Aorta (tissue), 5 donors: ENCODE data around the gene RXRA. TPM values are rescaled to one million over a fixed set of nuclear protein-coding genes. Genes with fewer than 3 reads are reported as not detected.

Experiments
- ATAC-seq: fragments of 200-7000 bp; cut with Tn5 transposase; one replicate; pipeline ENCODE4 v1.9.1; 2022; ENCODE audit warnings: moderate library complexity; ENCODE audit not compliant: low FRiP score
- DNase-seq, 2 donors: peaks; one replicate each; pipeline ENCODE4 v3.0.0-alpha.2; 2020
- H3K27ac ChIP-seq, 2 donors: one replicate each; pipeline ENCODE4 v1.5.1; 2013; ENCODE audit warnings: low read length in 2 of 2, mild to moderate bottlenecking in 2 of 2, moderate library complexity in 2 of 2, control low read depth in 1 of 2, inconsistent platforms in 1 of 2, low read depth in 1 of 2
- H3K27me3 ChIP-seq, 2 donors: one replicate each; pipeline ENCODE4 v1.6.1; 2013; ENCODE audit warnings: control low read depth in 1 of 2, low read length in 1 of 2, mild to moderate bottlenecking in 1 of 2, moderate library complexity in 1 of 2; ENCODE audit not compliant: insufficient read depth in 2 of 2, control insufficient read depth in 1 of 2
- H3K36me3 ChIP-seq, 2 donors: one replicate each; pipeline ENCODE4 v1.6.1; 2013; ENCODE audit warnings: control low read depth in 1 of 2, low read length in 1 of 2, mild to moderate bottlenecking in 1 of 2; ENCODE audit not compliant: insufficient read depth in 2 of 2, control insufficient read depth in 1 of 2
- H3K4me1 ChIP-seq, 2 donors: one replicate each; pipeline ENCODE4 v1.6.1; 2013; ENCODE audit warnings: low read length in 2 of 2, control low read depth in 1 of 2, mild to moderate bottlenecking in 1 of 2, moderate library complexity in 1 of 2; ENCODE audit not compliant: insufficient read depth in 2 of 2, control insufficient read depth in 1 of 2
- H3K4me3 ChIP-seq, 2 donors: one replicate each; pipeline ENCODE4 v1.5.1; 2013; ENCODE audit warnings: low read length in 2 of 2, control low read depth in 1 of 2, mild to moderate bottlenecking in 1 of 2
- H3K9me3 ChIP-seq: one replicate; pipeline ENCODE4 v1.6.1; 2013; ENCODE audit warnings: mild to moderate bottlenecking, low read length; ENCODE audit not compliant: control insufficient read depth
- WGBS, 2 donors: extraction: QIAGEN DNeasy Blood & Tissue Kit; methylation state at CpG; one replicate each; pipeline ENCODE4 v1.1.7; 2013; 5-methylcytosine and 5-hydroxymethylcytosine counted together
- intact Hi-C, 2 donors: fragments of 100-400 bp; cut with DNase I; formaldehyde crosslinking; loops; one replicate each; pipeline versions ENCODE4 v1.14.2 to v1.15.0; 2022
- polyA plus RNA-seq, 2 donors: library from polyadenylated mRNA; stranded (reverse); fragments of 200-250 nt; gene quantifications; one replicate each; pipeline ENCODE4 v1.2.3, GENCODE V29; 2013
- total RNA-seq, 2 donors: library from RNA; stranded (reverse); fragmentation: NEBNext Ultra II Directional; extraction: Animal tissue kit (Norgen Biotek cat#: 25700); gene quantifications; one replicate each; pipeline ENCODE4 v1.2.1, GENCODE V29; 2021
- donor health status: healthy with polysubstance abuse.
- donor health status: Bipolar disorder and iron deficiency.
- donor health status: DM: no; HTN: no; CAD: no.
- donor health status: DM: no; HTN: no; CAD: no.
- donor health status: DM: yes; HTN: yes; CAD: no.

Gene RXRA
- total and polyA plus RNA-seq, 4 donors: 17.7 to 67.8 (median 32.7) TPM

DNA sequence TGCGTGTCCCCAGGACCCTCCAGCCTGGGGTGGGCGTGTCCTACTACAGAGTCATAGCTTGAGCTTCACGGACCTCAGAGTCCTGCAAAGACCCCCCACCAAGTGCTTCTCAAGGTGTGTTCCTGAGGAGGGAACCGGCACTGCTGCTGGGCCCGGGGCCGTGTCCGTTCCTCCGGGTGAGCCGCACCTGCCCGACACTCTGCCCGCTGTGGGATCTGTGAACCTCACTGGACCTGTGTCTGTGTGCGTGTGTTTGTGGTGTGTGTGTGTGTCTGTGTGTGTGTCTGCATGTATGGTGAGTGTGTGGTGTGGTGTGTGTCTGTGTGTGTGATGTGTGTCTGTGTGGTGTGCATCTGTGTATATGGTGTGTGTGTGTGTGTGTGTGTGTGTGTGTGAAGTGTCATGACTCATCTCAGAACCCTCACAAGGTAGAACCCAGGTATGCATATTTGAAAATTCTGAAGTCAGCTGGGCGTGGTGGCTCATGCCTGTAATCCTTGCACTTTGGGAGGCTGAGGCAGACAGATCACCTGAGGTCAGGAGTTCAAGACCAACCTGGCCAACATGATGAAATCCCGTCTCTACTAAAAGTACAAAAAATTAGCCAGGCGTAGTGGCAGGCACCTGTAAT, 40.9 kb upstream of the RXRA start:
- H3K36me3 ChIP-seq: no peaks in the 10 kb centered on the region
- no peak overlapping the region for H3K27ac ChIP-seq
- H3K27me3 ChIP-seq: no peaks in the 10 kb centered on the region
- DNase-seq (no peak), ATAC-seq (no peak)
- intact Hi-C loops: no loop called here
- H3K4me3 ChIP-seq: no peak overlapping the region
- no peaks in the 10 kb centered on the region for H3K9me3 ChIP-seq
- 91 to 93% methylated on average over 15 of the region's 15 CpGs for WGBS, 2 donors
- no peaks in the 10 kb centered on the region for H3K4me1 ChIP-seq

DNA sequence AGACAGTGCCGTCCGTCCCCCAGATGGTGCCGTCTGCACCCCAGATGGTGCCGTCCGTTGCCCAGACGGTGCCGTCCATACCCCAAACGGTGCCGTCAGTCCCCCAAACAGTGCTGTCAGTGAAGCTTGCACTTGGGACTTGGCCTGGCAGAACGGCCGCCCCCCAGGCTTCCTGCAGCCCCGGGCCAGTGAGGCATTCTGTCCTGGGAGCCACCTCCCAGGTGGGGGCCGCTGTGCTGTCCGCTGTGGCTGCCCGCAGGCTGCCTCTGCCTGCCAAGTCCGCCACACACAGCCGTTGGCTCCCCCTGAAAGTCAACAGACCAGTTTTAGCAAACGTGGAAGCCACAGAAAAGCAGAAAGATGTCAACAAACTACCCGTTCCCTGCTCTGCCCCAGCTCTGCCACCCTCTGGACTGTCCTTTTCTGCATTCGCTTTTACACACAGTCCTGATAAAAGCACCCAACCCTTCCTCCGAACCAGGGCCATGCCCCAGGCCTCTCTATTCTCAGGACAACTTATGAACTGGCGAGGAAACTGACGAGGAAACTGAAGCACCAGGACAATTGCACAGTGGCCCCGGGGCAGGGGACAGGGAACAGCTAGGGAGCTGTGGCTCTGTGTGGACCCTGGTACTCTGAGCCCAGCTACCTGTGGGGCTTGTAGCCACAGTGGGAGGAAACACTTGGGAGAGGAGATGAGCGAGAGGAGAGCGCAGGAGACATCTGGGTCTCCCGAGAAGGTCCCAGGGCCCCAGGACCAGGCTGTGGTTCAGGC, 39.6 kb upstream of the RXRA start:
- no peaks in the 10 kb centered on the region for H3K4me1 ChIP-seq
- no peaks in the 10 kb centered on the region for H3K36me3 ChIP-seq
- H3K27me3 ChIP-seq: no peaks in the 10 kb centered on the region
- WGBS, 2 donors: 31 to 36% methylated on average over 27 of the region's 27 CpGs
- no peak overlapping the region for H3K27ac ChIP-seq
- no peaks in the 10 kb centered on the region for H3K9me3 ChIP-seq
- H3K4me3 ChIP-seq: no peak overlapping the region
- intact Hi-C loops: no loop called here
- DNase-seq (peak in 1 of 2 donors; percentile 49), ATAC-seq (no peak)

DNA sequence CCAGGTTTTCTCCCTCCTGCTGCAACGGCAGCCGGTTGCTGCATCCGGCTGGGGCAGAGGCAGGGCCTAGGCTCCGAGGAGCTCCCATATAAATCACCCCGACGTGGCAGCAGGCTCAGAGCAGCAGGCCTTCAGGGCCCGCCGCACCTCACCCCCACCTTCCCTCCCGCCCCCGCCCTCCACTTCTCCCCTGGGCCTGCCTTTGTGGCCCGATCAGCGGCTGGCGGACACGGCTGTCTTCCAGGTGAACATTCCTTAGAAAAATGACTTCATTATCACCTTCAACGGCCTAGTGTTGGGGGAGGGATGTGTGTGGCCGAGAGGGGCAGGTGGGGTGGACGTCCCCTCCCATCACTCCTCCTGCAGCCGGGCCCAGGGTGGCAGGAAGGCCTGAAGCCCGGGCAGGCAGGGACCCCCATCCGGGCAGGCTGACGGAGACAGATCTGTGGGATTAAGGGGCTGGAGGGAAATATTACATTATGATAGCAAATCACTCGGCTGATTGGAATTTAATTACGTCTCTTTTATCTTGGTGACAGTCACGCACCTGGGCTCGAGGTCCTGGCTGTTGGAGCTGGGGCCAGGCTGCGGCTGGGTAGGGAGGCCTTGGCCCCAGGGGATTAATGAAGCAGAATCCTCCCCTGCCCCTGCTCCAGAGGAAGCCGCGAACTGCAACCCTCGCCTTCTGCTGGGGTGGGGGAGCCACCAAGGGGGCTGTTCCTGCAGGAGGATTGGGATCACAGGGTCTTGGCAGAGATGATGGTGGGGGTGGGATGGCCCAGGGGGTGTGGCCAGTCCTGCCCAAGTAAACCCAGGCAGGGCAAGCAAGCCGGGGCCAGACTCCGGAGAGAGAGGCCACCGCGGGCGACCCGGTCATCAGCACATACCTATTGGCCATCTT, 38.4 kb upstream of the RXRA start:
- no peaks in the 10 kb centered on the region for H3K4me1 ChIP-seq
- no peaks in the 10 kb centered on the region for H3K36me3 ChIP-seq
- H3K9me3 ChIP-seq: no peaks in the 10 kb centered on the region
- peak; percentile 22 to 27 for DNase-seq
- WGBS, 2 donors: 88 to 89% methylated on average over 34 to 35 of the region's 35 CpGs
- H3K27ac ChIP-seq: no peak overlapping the region
- no peak for ATAC-seq
- H3K27me3 ChIP-seq: no peaks in the 10 kb centered on the region
- intact Hi-C loops: no loop called here
- H3K4me3 ChIP-seq: no peak overlapping the region

DNA sequence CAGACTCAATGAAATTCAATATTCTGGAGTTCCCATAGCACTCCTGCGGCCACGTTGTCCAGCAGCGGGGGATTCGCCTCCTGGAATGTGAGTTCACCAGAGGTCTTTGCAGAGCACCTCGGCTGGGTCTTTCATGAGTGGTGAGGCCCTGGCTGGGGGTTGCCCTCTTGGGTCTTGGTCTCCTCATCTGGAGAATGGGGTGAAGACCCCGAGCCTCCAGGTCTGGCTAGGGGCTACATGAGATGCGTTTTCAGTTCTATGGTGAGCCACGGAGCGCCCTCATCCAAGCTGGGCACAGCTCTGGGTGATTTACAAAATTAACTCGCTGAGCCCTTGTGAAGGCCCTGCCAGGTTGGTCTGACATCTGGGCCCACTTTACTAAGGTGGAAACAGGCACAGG, 37.5 kb upstream of the RXRA start:
- WGBS, 2 donors: 96 to 97% methylated on average over 10 of the region's 10 CpGs
- peak; percentile 36 to 48 for DNase-seq
- Histone ChIP-seq H3K4me3 (no peak overlapping the region), H3K9me3 (no peaks in the 10 kb centered on the region), H3K4me1 (no peaks in the 10 kb centered on the region), H3K27me3 (no peaks in the 10 kb centered on the region), H3K36me3 (no peaks in the 10 kb centered on the region), H3K27ac (no peak overlapping the region)
- ATAC-seq: no peak
- intact Hi-C loops: no loop called here

DNA sequence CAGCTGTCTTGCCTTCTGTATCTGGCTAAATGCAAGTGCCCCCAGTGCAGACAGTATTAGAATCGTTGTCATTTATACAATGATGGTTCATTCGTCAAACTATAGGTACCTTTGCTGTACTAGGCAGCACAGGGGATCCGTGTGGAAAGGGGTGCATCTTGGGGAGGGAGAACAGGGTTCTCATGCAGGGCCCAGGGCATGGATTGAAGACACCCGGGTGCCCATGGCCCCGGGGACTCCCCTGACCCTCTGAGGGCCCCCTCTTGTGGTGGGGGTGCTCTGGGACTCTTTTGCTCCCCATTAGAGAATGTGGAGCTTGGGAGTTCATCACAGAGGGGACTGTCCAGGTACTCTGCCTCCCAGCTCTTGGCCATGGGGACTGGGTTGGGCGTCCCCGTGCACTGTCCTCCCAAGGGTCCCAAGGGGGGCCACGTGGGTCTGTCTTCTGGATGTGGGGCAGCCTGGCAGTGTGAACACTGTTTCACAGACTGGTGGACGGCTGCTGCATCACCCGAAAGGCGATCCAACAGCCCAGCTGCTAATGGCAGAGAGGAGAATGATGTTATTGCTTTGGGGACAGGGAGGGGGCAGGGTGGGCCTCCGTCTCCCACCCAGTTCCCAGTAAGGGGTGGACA, 36.9 kb upstream of the RXRA start:
- DNase-seq: peak; percentile 16 to 40
- no peak for ATAC-seq
- 87 to 89% methylated on average over 12 of the region's 12 CpGs for WGBS, 2 donors

DNA sequence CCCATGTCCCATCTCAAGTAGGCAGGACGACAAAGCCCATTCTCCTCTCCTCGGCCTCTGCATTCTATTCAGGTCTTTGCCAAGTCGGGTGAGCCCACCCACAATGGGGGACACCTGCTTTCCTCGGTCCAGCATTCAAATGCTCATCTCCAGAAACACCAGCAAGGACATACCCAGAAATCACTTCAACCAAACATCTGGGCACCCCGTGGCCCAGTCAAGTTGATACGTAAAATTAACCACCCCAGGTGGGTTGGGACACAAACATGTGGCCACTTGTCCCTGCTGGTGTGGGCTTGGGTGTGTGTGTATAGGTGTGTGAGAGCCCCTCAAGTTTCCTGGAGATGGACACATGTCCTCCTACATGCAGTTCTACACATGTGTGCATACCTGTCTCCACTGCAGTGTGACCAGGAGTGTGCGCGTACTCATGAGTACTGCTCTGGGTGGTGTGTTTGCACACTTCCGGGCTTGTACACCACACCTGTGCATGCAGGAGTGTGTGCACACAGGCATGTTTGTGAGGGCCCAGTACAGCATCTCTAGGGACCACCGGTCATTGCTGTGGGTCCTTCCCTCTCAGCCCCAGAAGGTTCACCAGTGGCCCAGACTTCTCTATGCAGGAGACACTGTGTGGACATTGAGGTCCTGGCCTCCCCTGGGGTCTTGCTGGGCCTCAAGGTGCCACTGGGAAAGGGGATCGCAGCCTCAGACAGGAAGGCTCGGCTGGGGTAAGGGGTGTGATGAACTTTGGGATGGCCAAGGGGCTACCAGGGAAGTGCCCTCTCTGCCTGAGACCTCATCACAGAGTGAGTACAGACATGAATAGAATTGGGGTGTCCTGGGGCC, 35.4 kb upstream of the RXRA start:
- intact Hi-C loops: no loop called here
- H3K9me3 ChIP-seq: no peaks in the 10 kb centered on the region
- H3K27ac ChIP-seq: no peak overlapping the region
- ATAC-seq (no peak), DNase-seq (peak; percentile 24 to 61)
- H3K36me3 ChIP-seq: no peaks in the 10 kb centered on the region
- H3K27me3 ChIP-seq: no peaks in the 10 kb centered on the region
- H3K4me1 ChIP-seq: no peaks in the 10 kb centered on the region
- WGBS, 2 donors: 98 to 100% methylated on average over 12 of the region's 12 CpGs
- no peak overlapping the region for H3K4me3 ChIP-seq

More for the DNA sequence above, 36.9 kb upstream of the RXRA start:
- no peaks in the 10 kb centered on the region for H3K9me3 ChIP-seq
- H3K4me3 ChIP-seq: no peak overlapping the region
- no peak overlapping the region for H3K27ac ChIP-seq
- no peaks in the 10 kb centered on the region for H3K27me3 ChIP-seq
- H3K36me3 ChIP-seq: no peaks in the 10 kb centered on the region
- intact Hi-C loops: no loop called here
- H3K4me1 ChIP-seq: no peaks in the 10 kb centered on the region

DNA sequence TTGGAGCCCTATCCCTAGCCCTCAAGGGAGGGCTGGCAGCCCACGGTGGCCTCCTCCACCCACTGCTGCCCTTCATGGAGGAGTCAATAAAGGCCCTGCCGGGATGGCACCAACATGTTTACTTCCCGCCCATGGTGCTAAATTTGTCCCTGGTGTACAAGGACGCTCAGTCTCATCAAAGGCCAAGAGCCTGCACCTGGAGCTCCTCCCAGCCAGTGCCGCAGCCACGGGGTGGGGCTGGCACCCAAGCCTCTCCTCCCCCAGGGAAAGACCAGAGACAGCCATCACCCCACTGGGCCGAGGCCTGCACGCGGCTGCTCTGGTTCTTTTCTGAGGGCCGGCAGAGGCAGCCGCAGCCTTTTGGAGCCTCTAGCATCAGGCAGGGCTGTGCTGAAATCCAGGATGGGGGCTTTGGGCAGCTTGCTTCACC, 34.8 kb upstream of the RXRA start:
- ATAC-seq: no peak
- intact Hi-C loops: no loop called here
- no peaks in the 10 kb centered on the region for H3K9me3 ChIP-seq

More for the DNA sequence above, 34.8 kb upstream of the RXRA start:
- Histone ChIP-seq H3K4me3 (no peak overlapping the region), H3K36me3 (no peaks in the 10 kb centered on the region), H3K27me3 (no peaks in the 10 kb centered on the region), H3K4me1 (no peaks in the 10 kb centered on the region), H3K27ac (no peak overlapping the region)
- WGBS, 2 donors: 94 to 95% methylated on average over 11 of the region's 11 CpGs
- peak in 1 of 2 donors; percentile 26 for DNase-seq
